DOHH2 (cell line): ENCODE results near the gene FMR1.

Experiments used
- CTCF ChIP-seq: fragments of 200-600 bp; sonication (generic); IDR thresholded peaks from one replicate; pipeline ENCODE4 v1.5.1; 2014; ENCODE audit warnings: antibody characterized with exemption, mild to moderate bottlenecking, low read depth, low read length; ENCODE audit not compliant: poor library complexity, severe bottlenecking
- EZH2phosphoT487 ChIP-seq: fragments of 200-600 bp; sonication (generic); IDR thresholded peaks from 2 replicates; pipeline ENCODE4 v1.6.1; 2017; ENCODE audit warnings: borderline replicate concordance, mild to moderate bottlenecking, antibody characterized with exemption, low read length, moderate library complexity, mixed read lengths

DNA sequence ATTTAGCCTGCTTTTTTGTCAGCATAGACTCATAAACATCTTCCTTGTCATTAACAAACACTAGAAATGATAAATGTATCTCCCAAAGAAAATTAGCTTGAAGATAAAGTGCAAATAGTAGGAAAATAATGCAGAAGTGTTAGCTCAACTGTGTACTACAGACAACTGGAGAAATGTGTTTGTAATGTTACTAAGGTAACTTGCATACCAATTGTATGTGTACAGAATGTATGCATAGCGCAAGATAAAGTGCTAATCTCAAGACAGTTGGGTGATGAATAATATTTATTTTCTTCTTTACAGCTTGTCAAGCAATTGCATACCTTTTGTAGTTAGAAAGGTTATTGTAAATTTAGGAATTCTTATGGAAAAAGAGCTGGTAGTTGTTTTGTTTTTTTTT is 22.1 kb downstream of the FMR1 start:
- TF ChIP-seq CTCF, result no peak
- no peak for TF ChIP-seq EZH2phosphoT487
